SK-N-SH (cell line): ENCODE results near the gene HEY2. TPM values are rescaled to one million over a fixed set of nuclear protein-coding genes. Genes with fewer than 3 reads are reported as not detected.
"Not testable (repeated sequence)": the region's sequence is repeated elsewhere in the genome, so short reads cannot be mapped to it uniquely, and the experiment has no call there.

Source experiments
- CTCF ChIA-PET: fragments of 300-600, 350-600 bp; formaldehyde crosslinking; extraction: SDS; loops from one replicate; lab custom pipeline; 2021; lab: Yijun Ruan, JAX
- POLR2A ChIA-PET: fragments of 350-600 bp; sonication (Branson Sonifier 250); formaldehyde crosslinking; extraction: SDS; loops from one replicate; lab custom pipeline; 2020; ENCODE audit warnings: antibody characterized with exemption, inconsistent platforms; lab: Yijun Ruan, JAX
- DNase-seq: peaks from one replicate; pipeline ENCODE4 v3.0.0; 2012
- H2AFZ ChIP-seq: fragments of 200-600 bp; sonication (generic); 2 replicates; pipeline ENCODE4 v1.8.1; 2016; ENCODE audit warnings: antibody characterized with exemption, mild to moderate bottlenecking, low read depth
- H3F3A ChIP-seq: fragments of 200-600 bp; sonication (generic); replicated peaks from 2 replicates; pipeline ENCODE3; 2016; ENCODE audit warnings: antibody characterized with exemption, mild to moderate bottlenecking; ENCODE audit not compliant: insufficient read depth
- H3K27ac ChIP-seq, 2 experiments: fragments of 200-500 bp in 1 of 2; fragments of 200-600 bp in 1 of 2; sonication (Bioruptor generic) in 1 of 2; sonication (generic), shearing (Covaris generic) in 1 of 2; 2 replicates each; pipeline versions ENCODE4 v1.5.1 to v1.6.1; 2014 to 2016; ENCODE audit warnings: low read depth in 2 of 2, inconsistent platforms in 1 of 2, low read length in 1 of 2, mild to moderate bottlenecking in 1 of 2, mixed read lengths in 1 of 2
- H3K27me3 ChIP-seq: fragments of 200-600 bp; sonication (generic), shearing (Covaris generic); 2 replicates; pipeline ENCODE4 v1.6.1; 2016; ENCODE audit warnings: mixed run types; ENCODE audit not compliant: insufficient read depth
- H3K36me3 ChIP-seq, 2 experiments: fragments of 200-500 bp in 1 of 2; fragments of 200-600 bp in 1 of 2; sonication (Bioruptor generic) in 1 of 2; sonication (generic) in 1 of 2; replicated peaks in 1 of 2; 2 replicates each; pipeline versions ENCODE3 to v1.5.1; 2014 to 2016; ENCODE audit warnings: low read length in 1 of 2, mild to moderate bottlenecking in 1 of 2; ENCODE audit not compliant: insufficient read depth in 2 of 2, control insufficient read depth in 1 of 2
- H3K4me1 ChIP-seq, 2 experiments: fragments of 200-500 bp in 1 of 2; fragments of 200-600 bp in 1 of 2; sonication (Bioruptor generic) in 1 of 2; sonication (generic), shearing (Covaris generic) in 1 of 2; 2 replicates each; pipeline versions ENCODE4 v1.5.1 to v1.6.1; 2014 to 2016; ENCODE audit warnings: low read depth in 1 of 2, low read length in 1 of 2, mixed run types in 1 of 2; ENCODE audit not compliant: insufficient read depth in 2 of 2, control insufficient read depth in 1 of 2
- H3K4me2 ChIP-seq: fragments of 200-600 bp; sonication (generic), shearing (Covaris generic); 2 replicates; pipeline ENCODE4 v1.6.1; 2017; ENCODE audit warnings: mixed run types
- H3K4me3 ChIP-seq, 2 experiments: fragments of 200-500 bp in 1 of 2; fragments of 200-600 bp in 1 of 2; sonication (Bioruptor generic) in 1 of 2; sonication (generic), shearing (Covaris generic) in 1 of 2; 2 replicates each; pipeline versions ENCODE4 v1.5.1 to v1.8.1; 2014 to 2016; ENCODE audit warnings: low read depth in 2 of 2, inconsistent platforms in 1 of 2, low read length in 1 of 2, mild to moderate bottlenecking in 1 of 2, mixed read lengths in 1 of 2, moderate library complexity in 1 of 2
- H3K79me2 ChIP-seq: fragments of 200-600 bp; sonication (generic); 2 replicates; pipeline ENCODE4 v1.8.1; 2017; ENCODE audit warnings: mild to moderate bottlenecking; ENCODE audit not compliant: insufficient read depth
- H3K9ac ChIP-seq: fragments of 200-600 bp; sonication (generic); 2 replicates; pipeline ENCODE4 v1.6.1; 2017; ENCODE audit warnings: mixed run types
- H3K9me2 ChIP-seq: fragments of 200-600 bp; sonication (generic); 2 replicates; pipeline ENCODE4 v1.6.1; 2017; ENCODE audit warnings: mixed run types
- H3K9me3 ChIP-seq: fragments of 200-600 bp; sonication (generic); 2 replicates; pipeline ENCODE4 v1.6.1; 2017; ENCODE audit warnings: mixed run types, mild to moderate bottlenecking, moderate library complexity
- H4K20me1 ChIP-seq: fragments of 200-600 bp; sonication (generic); 2 replicates; pipeline ENCODE4 v1.6.1; 2017; ENCODE audit warnings: mild to moderate bottlenecking, mixed run types; ENCODE audit not compliant: insufficient read depth
- CHD2 ChIP-seq: fragments of 150-350 bp; IDR thresholded peaks from 2 replicates; pipeline ENCODE4 v1.6.1; 2018; ENCODE audit warnings: low read length; ENCODE audit not compliant: partially characterized antibody
- ELF1 ChIP-seq: IDR thresholded peaks from 2 replicates; pipeline ENCODE4 v1.4.0; 2012
- FOXJ3 ChIP-seq: sonication (generic); formaldehyde crosslinking; IDR thresholded peaks from 2 replicates; pipeline ENCODE4 v1.5.1; 2020; ENCODE audit warnings: mild to moderate bottlenecking, missing genetic modification reagents
- IRF3 ChIP-seq: fragments of 150-350 bp; IDR thresholded peaks from 2 replicates; pipeline ENCODE4 v1.6.1; 2016; ENCODE audit warnings: mild to moderate bottlenecking, low read depth, low read length
- MEF2A ChIP-seq: IDR thresholded peaks from 2 replicates; pipeline ENCODE4 v1.4.0; 2012; ENCODE audit warnings: low read depth, borderline replicate concordance
- POLR2AphosphoS5 ChIP-seq: IDR thresholded peaks from 2 replicates; pipeline ENCODE4 v1.6.1; 2012; ENCODE audit warnings: low read depth, low read length
- RAD21 ChIP-seq: IDR thresholded peaks from 2 replicates; pipeline ENCODE4 v1.6.1; 2012; ENCODE audit warnings: mild to moderate bottlenecking, low read length
- RXRA ChIP-seq: IDR thresholded peaks from 2 replicates; pipeline ENCODE4 v1.4.0; 2012; ENCODE audit warnings: low read depth, mild to moderate bottlenecking, borderline replicate concordance
- SIN3A ChIP-seq: IDR thresholded peaks from 2 replicates; pipeline ENCODE4 v1.6.1; 2012; ENCODE audit warnings: low read depth, mild to moderate bottlenecking, low read length, moderate library complexity, borderline replicate concordance
- TCF12 ChIP-seq: IDR thresholded peaks from 2 replicates; pipeline ENCODE4 v1.4.0; 2012
- WGBS: methylation state at CpG from one replicate; pipeline ENCODE4 v1.1.6; 2017; ENCODE audit warnings: low lambda C conversion rate; 5-methylcytosine and 5-hydroxymethylcytosine counted together
- polyA plus RNA-seq, 3 experiments: library from polyadenylated mRNA; depleted of rRNA; stranded (reverse); fragments of >200 nt; gene quantifications; 2 replicates each; pipeline ENCODE4 v1.2.3, GENCODE V29; 2012
- TF ChIP-seq, protein P1 (sequence below): IDR thresholded peaks from 2 replicates; pipeline ENCODE4 v1.4.0; 2012; ENCODE audit warnings: low read depth
- TF ChIP-seq, protein P2 (sequence below): fragments of 150-350 bp; IDR thresholded peaks from 2 replicates; pipeline ENCODE4 v1.6.1; 2017; ENCODE audit warnings: antibody characterized with exemption, low read length, low read depth, borderline replicate concordance

The HEY2 gene
- polyA plus RNA-seq, 1 of the 3 experiments (the other 2 are of a cell fraction) = not detected

GRCh38 chr6:125700581-125701353 lies 48.7 kb upstream of the HEY2 start (continued):
- TF ChIP-seq MEF2A (no peak), IRF3 (no peak), POLR2AphosphoS5 (no peak), RAD21 (no peak), RXRA (no peak)
- TF ChIP-seq, protein P1, sequence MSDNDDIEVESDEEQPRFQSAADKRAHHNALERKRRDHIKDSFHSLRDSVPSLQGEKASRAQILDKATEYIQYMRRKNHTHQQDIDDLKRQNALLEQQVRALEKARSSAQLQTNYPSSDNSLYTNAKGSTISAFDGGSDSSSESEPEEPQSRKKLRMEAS = no peak

GRCh38 chr6:125701354-125701668 lies 48.1 kb upstream of the HEY2 start:
- Histone ChIP-seq H3K36me3 (no peaks in the 10 kb centered on the region), H2AFZ (no peak overlapping the region), H3K79me2 (no peaks in the 10 kb centered on the region), H3K27ac (no peak overlapping the region), H3K9me2 (no peaks in the 10 kb centered on the region), H3K9me3 (no peaks in the 10 kb centered on the region; the same call in 1 of the 2 replicates), H3K4me3 (no peak overlapping the region), H3K4me1 (no peaks in the 10 kb centered on the region), H4K20me1 (no peaks in the 10 kb centered on the region), H3K9ac (no peak overlapping the region), H3K27me3 (peaks cover 10% of the 10 kb centered on the region; the same call in 1 of the 2 replicates), H3F3A (no peaks in the 10 kb centered on the region), H3K4me2 (no peak overlapping the region)
- TF ChIP-seq CHD2 (no peak), ELF1 (no peak), TCF12 (no peak), FOXJ3 (CRISPR knock-in tag) (no peak), POLR2AphosphoS5 (no peak), SIN3A (no peak)
- TF ChIP-seq, protein P2, sequence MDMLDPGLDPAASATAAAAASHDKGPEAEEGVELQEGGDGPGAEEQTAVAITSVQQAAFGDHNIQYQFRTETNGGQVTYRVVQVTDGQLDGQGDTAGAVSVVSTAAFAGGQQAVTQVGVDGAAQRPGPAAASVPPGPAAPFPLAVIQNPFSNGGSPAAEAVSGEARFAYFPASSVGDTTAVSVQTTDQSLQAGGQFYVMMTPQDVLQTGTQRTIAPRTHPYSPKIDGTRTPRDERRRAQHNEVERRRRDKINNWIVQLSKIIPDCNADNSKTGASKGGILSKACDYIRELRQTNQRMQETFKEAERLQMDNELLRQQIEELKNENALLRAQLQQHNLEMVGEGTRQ = no peak
- CTCF ChIA-PET = no interaction called here
- 7% methylated on average over 1 of the region's 1 CpG for WGBS
- DNase-seq = no peak
- POLR2A ChIA-PET = no interaction called here

GRCh38 chr6:125703882-125704281 lies 45.5 kb upstream of the HEY2 start:
- H3K4me1 ChIP-seq, H3K27me3 ChIP-seq, H3K4me2 ChIP-seq, H3K4me3 ChIP-seq, H3K27ac ChIP-seq, DNase-seq, H3K9me2 ChIP-seq, H2AFZ ChIP-seq, CTCF ChIA-PET, H3K36me3 ChIP-seq, H3K9me3 ChIP-seq, H4K20me1 ChIP-seq, POLR2A ChIA-PET, H3K79me2 ChIP-seq, H3F3A ChIP-seq, H3K9ac ChIP-seq: not testable (repeated sequence)
- 20% methylated on average over 2 of the region's 5 CpGs for WGBS
